Naive thymus-derived CD4-positive, alpha-beta T cell (primary cell): Measurements from ENCODE around the gene CTNNBIP1. TPM values are rescaled to one million over a fixed set of nuclear protein-coding genes. Genes with fewer than 3 reads are reported as not detected.

Source experiments
- ATAC-seq: fragments of 150-1000 bp; cut with Tn5 transposase; 2 replicates; pipeline ENCODE4 v1.10.0; 2021; ENCODE audit warnings: mild to moderate bottlenecking, moderate library complexity
- CTCF ChIA-PET: fragments of 350-600 bp; sonication (Branson Sonifier 250); formaldehyde crosslinking; loops from one replicate; lab custom pipeline; 2021; ENCODE audit warnings: antibody characterized with exemption; lab: Charles Lee
- POLR2A ChIA-PET: fragments of 350-600 bp; sonication (Branson Sonifier 250); formaldehyde crosslinking; loops from one replicate; lab custom pipeline; 2021; ENCODE audit warnings: antibody characterized with exemption, inconsistent platforms; lab: Charles Lee
- DNase-seq, 9 donors: peaks; one replicate each; pipeline versions ENCODE4 v3.0.0 to v3.0.0-alpha.2; 2020 to 2022; ENCODE audit warnings: mixed read lengths in 1 of 9
- H3K27ac ChIP-seq: one replicate; pipeline ENCODE4 v1.7.0; 2013; ENCODE audit warnings: mild to moderate bottlenecking, low read depth, low read length, moderate library complexity
- H3K27me3 ChIP-seq, 2 donors: one replicate each; pipeline ENCODE4 v1.7.0; 2013; ENCODE audit warnings: low read length in 2 of 2, mild to moderate bottlenecking in 2 of 2, moderate library complexity in 2 of 2; ENCODE audit not compliant: control insufficient read depth in 2 of 2, insufficient read depth in 2 of 2
- H3K36me3 ChIP-seq, 3 experiments: 1 replicate in 2 of 3; 2 replicates in 1 of 3; pipeline ENCODE4 v1.7.0; 2013; ENCODE audit warnings: low read length in 3 of 3, mild to moderate bottlenecking in 3 of 3, moderate library complexity in 1 of 3; ENCODE audit not compliant: insufficient read depth in 3 of 3, control insufficient read depth in 2 of 3
- H3K4me1 ChIP-seq, 2 donors: one replicate each; pipeline ENCODE4 v1.7.0; 2013; ENCODE audit warnings: low read length in 2 of 2, mild to moderate bottlenecking in 2 of 2, moderate library complexity in 1 of 2; ENCODE audit not compliant: control insufficient read depth in 2 of 2, insufficient read depth in 2 of 2
- H3K4me3 ChIP-seq: 2 replicates; pipeline ENCODE4 v1.7.0; 2013; ENCODE audit warnings: mild to moderate bottlenecking, low read length
- H3K9me3 ChIP-seq, 3 experiments: 1 replicate in 2 of 3; 2 replicates in 1 of 3; pipeline ENCODE4 v1.7.0; 2013; ENCODE audit warnings: low read length in 3 of 3; ENCODE audit not compliant: control insufficient read depth in 2 of 3
- H3K27ac Mint-ChIP-seq, 9 donors: one replicate each; pipeline ENCODE4 v1.8.0; 2020 to 2022; ENCODE audit warnings: mixed read lengths in 9 of 9, mild to moderate bottlenecking in 8 of 9, moderate library complexity in 5 of 9, inconsistent platforms in 2 of 9
- H3K27me3 Mint-ChIP-seq, 5 donors: one replicate each; pipeline ENCODE4 v1.8.0; 2021 to 2022; ENCODE audit warnings: mixed read lengths in 5 of 5, mild to moderate bottlenecking in 1 of 5
- H3K36me3 Mint-ChIP-seq, 5 donors: one replicate each; pipeline ENCODE4 v1.8.0; 2020 to 2022; ENCODE audit warnings: mixed read lengths in 5 of 5, mild to moderate bottlenecking in 3 of 5, inconsistent platforms in 1 of 5
- H3K4me1 Mint-ChIP-seq, 7 donors: one replicate each; pipeline ENCODE4 v1.8.0; 2020 to 2022; ENCODE audit warnings: mixed read lengths in 7 of 7, mild to moderate bottlenecking in 3 of 7, inconsistent platforms in 1 of 7
- H3K4me3 Mint-ChIP-seq, 10 donors: one replicate each; pipeline ENCODE4 v1.8.0; 2020 to 2022; ENCODE audit warnings: mild to moderate bottlenecking in 10 of 10, mixed read lengths in 10 of 10, moderate library complexity in 6 of 10, inconsistent platforms in 2 of 10
- H3K9me3 Mint-ChIP-seq, 11 donors: one replicate each; pipeline ENCODE4 v1.8.0; 2020 to 2022; ENCODE audit warnings: mixed read lengths in 11 of 11, mild to moderate bottlenecking in 4 of 11, inconsistent platforms in 1 of 11, moderate library complexity in 1 of 11
- intact Hi-C, 2 donors: fragments of 100-400 bp; cut with micrococcal nuclease; formaldehyde crosslinking; loops; one replicate each; pipeline ENCODE4 v1.15.1; 2023
- polyA plus RNA-seq, 2 donors: library from polyadenylated mRNA; unstranded; fragments of 300-500 nt; fragmentation: Illumina TruSeq; gene quantifications; one replicate each; pipeline ENCODE4 v1.2.3, GENCODE V29; 2021
- total RNA-seq, 6 experiments: library from RNA in 5 of 6; stranded (reverse) in 5 of 6; gene quantifications; 1 replicate in 5 of 6; 2 replicates in 1 of 6; pipeline ENCODE4 v1.2.3 and lab custom pipeline; 2021 to 2026

Gene CTNNBIP1, protein sequence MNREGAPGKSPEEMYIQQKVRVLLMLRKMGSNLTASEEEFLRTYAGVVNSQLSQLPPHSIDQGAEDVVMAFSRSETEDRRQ
- total RNA-seq, result 10 to 100 TPM in 1 of 5 experiments, 1 to 10 TPM in 4; 6.5 to 17.2 (median 7.4) TPM
- polyA plus RNA-seq, result 1 to 10 TPM; 5.3 to 6.5 TPM
- total RNA-seq (lab: John Stamatoyannopoulos, UW), result 10.6 reads per million, percentile 37 among the genes with 10 or more reads in this experiment

DNA sequence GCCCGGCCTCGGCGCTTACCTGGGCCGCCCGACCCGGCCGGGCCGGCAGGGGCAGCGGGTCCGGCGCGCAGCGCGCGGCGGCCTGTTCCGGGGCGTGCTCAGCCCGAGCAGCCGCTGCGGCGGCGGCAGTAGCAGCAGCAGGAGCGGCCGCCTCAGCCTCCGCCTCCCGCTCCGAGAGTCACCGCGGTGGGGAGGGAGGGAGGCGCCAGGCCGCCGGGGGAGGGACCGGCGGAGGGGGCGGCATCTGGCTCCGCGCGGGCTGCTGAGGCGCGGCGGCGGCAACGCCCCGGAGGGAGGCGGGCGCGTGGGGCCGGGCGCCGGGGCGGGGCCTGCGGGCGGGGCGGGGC is at the start of gene CTNNBIP1:
CTNNBIP1 (minus strand) TSS at position 194 of the 347 bp plus-strand sequence. CDS start 38,205 bp downstream, outside the sequence.
- intact Hi-C loops, result loop anchor here (1.0 to 10.0 kb wide), 20 partner anchors 33 to 1105 kb away; partner anchors contain the start of genes LZIC (in 2 of the 2), NMNAT1 (in 2 of the 2), SLC25A33 (in 2 of the 2) and TARDBP (in 2 of the 2)
- Histone ChIP-seq H3K9me3 (no peaks in the 10 kb centered on the region), H3K4me3 (peak within 1 kb of the TSS; percentile 89), H3K27me3 (no peaks in the 10 kb centered on the region), H3K4me1 (peaks cover 13 to 15% of the 10 kb centered on the region in 2 donors), H3K27ac (peak within 1 kb of the TSS; percentile 75), H3K36me3 (peaks cover 0 to 3% (median 0%) of the 10 kb centered on the region in 3 experiments)
- Mint-ChIP-seq H3K4me1 (peaks cover 25 to 44% (median 33%) of the 10 kb centered on the region in 7 donors), H3K27me3 (peaks cover 0 to 9% (median 0%) of the 10 kb centered on the region in 5 donors), H3K36me3 (peaks cover 0 to 1% (median 0%) of the 10 kb centered on the region in 5 donors), H3K4me3 (peak within 1 kb of the TSS; percentile 95 to 100 (median 96)), H3K9me3 (no peaks in the 10 kb centered on the region), H3K27ac (peak within 1 kb of the TSS; percentile 84 to 98 (median 97))
- ATAC-seq, result no peak
- ChIA-PET POLR2A (interaction anchor here (1.0 to 1.3 kb wide), 4 partner anchors 19 to 194 kb away, joined by 3 to 6 read pairs (median 3); partner anchors contain the start of gene UBE4B), CTCF (no interaction called here)
- DNase-seq, result no peak

DNA sequence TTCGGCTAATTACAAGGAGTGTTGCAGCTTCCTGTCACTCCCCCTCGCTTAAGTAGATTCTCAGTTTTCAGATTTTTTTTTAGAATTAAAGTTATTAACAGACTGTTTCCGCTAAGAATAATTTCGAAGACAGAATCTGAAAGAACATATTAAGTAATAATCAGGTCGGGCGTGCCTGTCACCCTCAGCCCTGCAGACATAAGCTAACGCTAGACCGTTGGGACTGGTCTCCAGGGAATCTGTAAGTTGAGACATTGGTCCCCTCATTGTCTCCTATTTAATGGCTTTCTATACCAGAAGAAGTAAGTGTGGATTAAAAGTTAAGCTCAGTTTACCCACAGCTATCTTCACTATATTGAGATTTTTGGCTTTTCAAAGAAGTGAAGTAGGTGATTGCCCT is 47.7 kb upstream of the CTNNBIP1 start:
- DNase-seq (no peak), ATAC-seq (no peak)
- no peaks in the 10 kb centered on the region for H3K36me3 ChIP-seq
- Mint-ChIP-seq H3K9me3 (no peaks in the 10 kb centered on the region), H3K36me3 (no peaks in the 10 kb centered on the region), H3K4me3 (no peak overlapping the region), H3K27me3 (no peaks in the 10 kb centered on the region), H3K27ac (no peak overlapping the region), H3K4me1 (peaks cover 0 to 4% (median 0%) of the 10 kb centered on the region in 7 donors)
- no peaks in the 10 kb centered on the region for H3K4me1 ChIP-seq
- no peak overlapping the region for H3K4me3 ChIP-seq
- H3K27ac ChIP-seq, result no peak overlapping the region
- H3K27me3 ChIP-seq, result no peaks in the 10 kb centered on the region
- intact Hi-C loops, result no loop called here
- CTCF ChIA-PET, result no interaction called here
- POLR2A ChIA-PET, result no interaction called here
- H3K9me3 ChIP-seq, result no peaks in the 10 kb centered on the region

DNA sequence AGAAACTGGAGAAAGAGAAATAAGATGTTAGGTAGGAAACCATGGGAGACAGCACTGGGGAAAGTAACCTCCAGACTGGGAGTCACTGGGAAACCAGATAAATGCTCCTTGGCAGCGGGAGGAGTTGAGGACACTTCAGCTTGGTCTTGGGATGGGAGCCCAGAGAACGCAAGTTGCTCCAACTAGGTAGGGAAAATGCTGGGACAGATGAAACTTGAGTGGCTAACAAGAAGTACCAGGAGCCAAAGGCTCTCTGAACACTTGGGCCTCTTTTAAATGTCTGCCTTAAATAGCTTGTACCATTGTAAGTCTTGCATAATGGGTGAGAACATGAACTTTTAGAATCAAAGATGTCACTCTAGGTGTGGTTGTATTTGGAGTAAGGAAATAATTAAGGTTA is 36.2 kb upstream of the CTNNBIP1 start:
- Histone ChIP-seq H3K36me3 (peaks cover 0 to 12% (median 0%) of the 10 kb centered on the region in 3 experiments), H3K9me3 (no peaks in the 10 kb centered on the region), H3K27ac (no peak overlapping the region), H3K4me1 (peaks cover 9 to 14% of the 10 kb centered on the region in 2 donors), H3K4me3 (no peak overlapping the region), H3K27me3 (no peaks in the 10 kb centered on the region)
- intact Hi-C loops, result no loop called here
- Mint-ChIP-seq H3K27me3 (no peaks in the 10 kb centered on the region), H3K36me3 (peaks cover 0 to 11% (median 5%) of the 10 kb centered on the region in 5 donors), H3K27ac (peak overlapping the region in 5 of 9 donors; percentile 23 to 87 (median 45)), H3K4me1 (peaks cover 23 to 43% (median 27%) of the 10 kb centered on the region in 7 donors), H3K9me3 (no peaks in the 10 kb centered on the region), H3K4me3 (no peak overlapping the region)
- POLR2A ChIA-PET, result interaction anchor here (1.0 kb wide), 1 partner anchor 18 kb away, joined by 4 read pairs; no protein-coding TSS in a partner anchor
- no peak for ATAC-seq
- CTCF ChIA-PET, result interaction anchor here (0.5 kb wide), 1 partner anchor 83 kb away, joined by 3 read pairs; no protein-coding TSS in a partner anchor
- no peak for DNase-seq

DNA sequence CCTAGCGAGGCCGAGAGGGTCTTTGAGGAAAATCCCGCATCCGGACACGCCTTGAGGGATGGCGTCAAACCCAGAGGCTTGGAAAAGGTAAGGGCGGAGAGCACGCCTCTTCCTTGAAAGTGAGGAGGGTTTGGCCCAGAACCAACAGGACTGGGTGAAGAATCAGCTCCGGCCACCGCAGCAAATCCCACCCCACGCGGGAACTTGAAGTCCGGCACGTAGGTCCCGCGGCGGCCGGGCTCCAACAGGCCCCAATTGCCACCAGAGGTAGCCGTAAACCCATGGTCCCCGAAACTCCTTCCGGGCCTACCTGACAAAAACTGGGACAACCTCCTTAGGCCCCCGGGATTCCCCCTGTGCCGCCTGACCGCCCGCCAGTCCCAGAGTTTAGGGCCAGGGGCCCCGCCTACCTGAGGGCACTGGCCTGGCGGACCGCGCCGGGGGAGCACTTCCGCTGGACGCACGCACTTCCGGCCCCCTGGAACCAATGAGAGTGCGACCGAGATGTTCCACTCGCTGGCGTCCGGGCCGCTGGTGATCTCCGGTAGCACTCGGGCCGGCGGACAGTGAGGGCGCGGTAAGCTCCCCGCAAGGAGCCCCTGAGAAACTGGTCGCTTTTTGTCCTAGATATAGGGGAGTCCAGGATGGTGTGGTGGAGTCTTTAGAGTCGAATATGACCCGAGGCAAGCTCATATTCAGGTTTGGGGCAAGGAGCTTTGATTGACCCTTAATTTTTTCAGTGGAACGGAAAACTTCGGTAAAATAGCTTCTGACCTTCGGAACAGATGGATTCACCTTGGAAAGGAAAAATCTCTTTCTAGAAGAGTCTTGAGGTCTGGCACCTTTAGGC is 33.1 kb upstream of the CTNNBIP1 start, which contains the start of the genes LZIC and NMNAT1:
LZIC (minus strand) TSS at position 453 of the 850 bp plus-strand sequence. CDS start 6,772 bp downstream, outside the sequence.
NMNAT1 (plus strand) TSS at position 537 of the 850 bp plus-strand sequence. CDS start 28,599 bp downstream, outside the sequence.
- ChIA-PET POLR2A (interaction anchor here (0.6 to 2.0 kb wide), 6 partner anchors 26 to 312 kb away, joined by 3 to 9 read pairs (median 4); no protein-coding TSS in a partner anchor), CTCF (interaction anchor here (0.6 to 1.3 kb wide), 4 partner anchors 32 to 487 kb away, joined by 3 to 4 read pairs (median 4); partner anchors contain the start of gene CENPS)
- peak within 1 kb of the TSS; percentile 71 for H3K4me3 ChIP-seq
- H3K27ac Mint-ChIP-seq, result peak within 1 kb of the TSS; percentile 93 to 99 (median 97)
- no peaks in the 10 kb centered on the region for H3K27me3 ChIP-seq
- H3K4me1 Mint-ChIP-seq, result peaks cover 17 to 33% (median 26%) of the 10 kb centered on the region in 7 donors
- peaks cover 0 to 9% of the 10 kb centered on the region in 2 donors for H3K4me1 ChIP-seq
- no peaks in the 10 kb centered on the region for H3K27me3 Mint-ChIP-seq
- peaks cover 0 to 16% (median 6%) of the 10 kb centered on the region in 5 donors for H3K36me3 Mint-ChIP-seq
- H3K4me3 Mint-ChIP-seq, result peak within 1 kb of the TSS; percentile 91 to 98 (median 97)
- H3K9me3 ChIP-seq, result no peaks in the 10 kb centered on the region
- H3K36me3 ChIP-seq, result peaks cover 0 to 24% (median 0%) of the 10 kb centered on the region in 3 experiments
- ATAC-seq (peak; percentile 98), DNase-seq (peak; percentile 71 to 92 (median 82))
- H3K9me3 Mint-ChIP-seq, result no peaks in the 10 kb centered on the region
- intact Hi-C loops, result loop anchor here (1.0 to 5.0 kb wide), 10 partner anchors 33 to 1739 kb away; partner anchors contain the start of genes CTNNBIP1 (in 2 of the 2), UBE4B (in 2 of the 2), KIF1B (in 1 of the 2) and MAD2L2 (in 1 of the 2)
- peak within 1 kb of the TSS; percentile 92 for H3K27ac ChIP-seq

DNA sequence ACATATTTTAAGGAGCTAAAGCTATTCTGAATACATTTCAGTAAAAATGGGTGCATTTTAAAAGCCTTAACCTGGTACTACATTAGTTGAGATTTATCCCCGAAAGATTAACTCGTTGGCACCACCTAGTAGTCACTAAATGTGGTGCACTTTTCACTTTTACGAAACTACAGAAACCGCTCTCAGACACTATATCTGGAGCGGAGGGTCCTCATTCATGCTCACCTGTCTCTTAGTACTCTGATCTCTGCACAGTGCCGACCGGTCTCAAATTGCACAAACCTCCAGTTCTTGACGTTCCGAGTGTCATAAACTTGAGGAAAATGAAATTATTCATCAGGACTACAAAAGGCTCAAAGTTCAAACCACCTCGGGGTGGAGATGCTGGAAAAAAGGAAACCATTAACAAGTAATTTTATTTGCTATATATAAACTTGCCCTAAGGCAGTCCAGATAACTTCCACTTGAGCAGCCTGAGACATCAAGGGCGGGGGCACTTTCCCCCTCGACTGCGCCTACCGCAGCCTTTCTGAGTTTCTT is 32.4 kb upstream of the CTNNBIP1 start:
- peak overlapping the region; percentile 92 for H3K27ac ChIP-seq
- H3K4me1 ChIP-seq, result peaks cover 0 to 9% of the 10 kb centered on the region in 2 donors
- intact Hi-C loops, result loop anchor here (1.0 to 5.0 kb wide), 6 partner anchors 67 to 1740 kb away; partner anchors contain the start of genes MAD2L2 (in 1 of the 2), PEX14 (in 1 of the 2), SLC25A33 (in 1 of the 2) and UBE4B (in 1 of the 2)
- H3K27ac Mint-ChIP-seq, result peak overlapping the region; percentile 93 to 99 (median 97)
- POLR2A ChIA-PET, result interaction anchor here (0.8 to 2.0 kb wide), 2 partner anchors 30 to 33 kb away, joined by 3 to 6 read pairs; no protein-coding TSS in a partner anchor
- H3K9me3 Mint-ChIP-seq, result no peaks in the 10 kb centered on the region
- peak overlapping the region; percentile 71 for H3K4me3 ChIP-seq
- peaks cover 0 to 22% (median 0%) of the 10 kb centered on the region in 3 experiments for H3K36me3 ChIP-seq
- H3K9me3 ChIP-seq, result no peaks in the 10 kb centered on the region
- DNase-seq (peak in 8 of 9 donors; percentile 13 to 45 (median 34)), ATAC-seq (peak; percentile 54)
- H3K36me3 Mint-ChIP-seq, result peaks cover 0 to 11% (median 6%) of the 10 kb centered on the region in 5 donors
- H3K27me3 Mint-ChIP-seq, result no peaks in the 10 kb centered on the region
- H3K27me3 ChIP-seq, result no peaks in the 10 kb centered on the region
- peak overlapping the region; percentile 91 to 98 (median 97) for H3K4me3 Mint-ChIP-seq
- CTCF ChIA-PET, result interaction anchor here (1.3 to 3.0 kb wide), 2 partner anchors 32 to 67 kb away, joined by 4 to 12 read pairs; no protein-coding TSS in a partner anchor
- H3K4me1 Mint-ChIP-seq, result peaks cover 10 to 29% (median 23%) of the 10 kb centered on the region in 7 donors
